ENCODE results near the gene DDX56. TPM values are rescaled to one million over a fixed set of nuclear protein-coding genes. Genes with fewer than 3 reads are reported as not detected.

The DDX56 gene
- total RNA-seq, result 89.9 and 96.1 TPM in 2 replicates

GRCh38 chr7:44573464-44574286 is at the start of gene DDX56:
DDX56 (minus strand) TSS chr7:44573908; CDS start chr7:44573895, 13 bp downstream.
- intact Hi-C loops (cut with micrococcal nuclease), result loop anchor here (1.0 to 2.0 kb wide), 9 partner anchors 9 to 537 kb away; partner anchors contain the start of genes NUDCD3, POLD2, PPIA and TBRG4

DNA sequence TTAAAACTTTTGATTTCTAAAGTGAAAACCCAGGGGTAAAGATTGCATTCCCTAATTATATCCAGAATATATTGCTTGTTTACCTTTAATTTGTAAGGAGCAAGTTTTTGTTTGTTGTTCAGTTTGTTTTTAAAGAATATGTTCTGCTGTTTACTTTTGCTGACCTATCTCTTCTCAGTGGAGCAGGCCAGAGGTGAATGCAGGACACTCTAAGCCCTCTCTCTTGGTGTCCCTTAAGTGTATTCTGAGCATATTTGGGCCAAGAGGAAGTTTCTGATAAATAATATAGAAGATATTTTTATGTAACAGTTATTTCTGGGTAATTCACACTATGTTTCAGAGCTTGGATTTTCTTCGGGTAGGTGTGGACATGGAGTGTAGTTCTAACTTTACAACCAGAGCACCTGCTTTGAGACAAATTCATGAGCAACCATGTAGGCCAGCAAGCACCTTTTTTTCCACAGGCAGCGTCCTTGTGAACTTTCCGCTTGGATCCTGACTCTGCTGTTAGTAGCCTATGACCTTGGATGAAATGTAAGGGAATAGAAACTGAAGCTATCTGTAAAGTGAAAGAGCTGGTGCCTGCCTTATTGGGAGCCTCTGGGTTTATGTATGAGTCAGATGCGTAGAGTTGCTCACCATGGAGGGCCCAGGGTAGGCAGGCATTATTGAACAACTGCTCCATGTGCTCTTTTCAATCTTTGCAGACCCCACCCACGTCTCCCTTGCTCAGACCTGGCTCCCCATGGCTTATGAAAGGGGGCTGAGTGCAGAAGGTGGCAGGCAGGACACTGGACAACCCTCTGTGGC is 48.8 kb upstream of the DDX56 start:
- intact Hi-C loops (cut with micrococcal nuclease), result loop anchor here (1.0 to 2.0 kb wide), 3 partner anchors 9 to 16 kb away; partner anchors contain the start of gene OGDH

DNA sequence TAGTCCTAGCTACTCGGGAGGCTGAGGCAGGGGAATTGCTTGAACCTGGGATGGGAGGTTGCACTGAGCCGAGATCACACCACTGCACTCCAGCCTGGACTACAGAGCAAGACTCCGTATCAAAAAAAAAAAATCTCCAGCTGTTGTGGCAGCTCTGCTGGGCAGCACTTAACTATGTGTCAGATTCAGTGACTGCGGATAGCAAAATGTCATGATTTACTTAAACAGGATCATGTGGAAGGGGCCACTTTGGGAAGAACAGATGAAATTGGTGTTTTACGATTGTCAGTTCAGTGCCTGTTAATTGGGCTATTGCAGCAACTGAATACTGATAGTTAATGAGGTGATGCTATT is 48.0 kb upstream of the DDX56 start:
- intact Hi-C loops (cut with micrococcal nuclease), result loop anchor here (1.0 to 2.0 kb wide), 3 partner anchors 10 to 17 kb away; partner anchors contain the start of gene OGDH

- intact Hi-C loops (cut with micrococcal nuclease), result no loop called here
Observed at GRCh38 chr7:44621034-44621749, 47.5 kb upstream of the DDX56 start.

- intact Hi-C loops (cut with micrococcal nuclease), result no loop called here
Observed at GRCh38 chr7:44618753-44619152, 45.0 kb upstream of the DDX56 start.

- intact Hi-C loops (cut with micrococcal nuclease), result no loop called here
Observed at GRCh38 chr7:44618045-44618444, 44.3 kb upstream of the DDX56 start.

- intact Hi-C loops (cut with micrococcal nuclease), result loop anchor here (1.0 kb wide), 2 partner anchors 10 to 21 kb away; no protein-coding TSS in a partner anchor
Observed at GRCh38 chr7:44617225-44617890, 43.6 kb upstream of the DDX56 start.

DNA sequence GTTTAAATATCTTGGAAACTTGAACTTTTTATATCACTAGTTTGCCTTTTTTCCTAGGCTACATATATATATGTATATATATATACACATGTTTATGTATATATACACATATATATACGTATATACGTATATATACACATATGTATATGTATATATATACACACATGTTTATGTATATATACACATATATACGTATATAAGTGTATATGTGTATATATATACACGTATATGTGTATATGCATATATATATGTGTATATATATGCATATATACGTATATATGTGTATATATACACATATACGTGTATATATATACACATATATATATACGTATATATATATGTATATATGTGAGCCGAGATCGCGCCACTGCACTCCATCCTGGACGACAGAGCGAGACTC is 42.8 kb upstream of the DDX56 start:
- intact Hi-C loops (cut with micrococcal nuclease), result no loop called here

DNA sequence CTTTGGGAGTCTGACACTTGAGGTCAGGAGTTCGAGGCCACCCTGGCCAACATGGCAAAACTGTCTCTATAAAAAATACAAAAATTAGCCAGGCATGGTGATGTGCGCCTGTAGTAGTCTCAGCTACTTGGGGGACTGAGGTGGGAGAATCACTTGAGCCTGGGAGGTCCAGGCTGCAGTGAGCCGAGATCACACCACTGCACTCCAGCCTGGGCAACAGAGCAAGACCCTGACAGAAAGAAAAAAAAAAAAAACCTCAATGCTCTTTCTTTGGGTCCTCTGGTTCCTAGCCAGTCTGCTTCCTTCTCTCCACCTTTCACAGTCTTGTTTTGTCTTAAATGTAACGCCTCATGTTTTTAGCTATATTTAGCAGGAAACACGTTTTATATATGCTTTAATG is 42.1 kb upstream of the DDX56 start:
- intact Hi-C loops (cut with micrococcal nuclease), result no loop called here

- intact Hi-C loops (cut with micrococcal nuclease), result no loop called here
Observed at GRCh38 chr7:44615149-44615611, 41.5 kb upstream of the DDX56 start.

DNA sequence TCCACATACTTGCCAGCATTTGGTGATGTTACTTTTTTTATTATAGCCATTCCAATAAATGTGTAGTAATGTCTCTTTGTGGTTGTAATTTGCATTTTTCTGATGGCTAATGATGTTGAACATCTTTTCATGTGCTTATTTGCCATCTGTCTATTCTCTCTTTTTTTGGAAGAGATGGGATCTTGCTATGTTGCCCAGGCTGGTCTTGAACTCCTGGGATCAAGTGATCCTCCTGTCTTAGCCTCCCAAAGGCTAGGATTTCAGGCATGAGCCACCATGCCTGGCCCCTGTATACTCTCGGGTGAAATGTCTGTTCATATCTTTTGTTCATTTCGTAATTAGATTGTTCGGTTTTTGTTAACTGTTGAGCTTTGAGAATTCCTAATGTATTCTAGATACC is 36.1 kb upstream of the DDX56 start:
- intact Hi-C loops (cut with micrococcal nuclease), result no loop called here

DNA sequence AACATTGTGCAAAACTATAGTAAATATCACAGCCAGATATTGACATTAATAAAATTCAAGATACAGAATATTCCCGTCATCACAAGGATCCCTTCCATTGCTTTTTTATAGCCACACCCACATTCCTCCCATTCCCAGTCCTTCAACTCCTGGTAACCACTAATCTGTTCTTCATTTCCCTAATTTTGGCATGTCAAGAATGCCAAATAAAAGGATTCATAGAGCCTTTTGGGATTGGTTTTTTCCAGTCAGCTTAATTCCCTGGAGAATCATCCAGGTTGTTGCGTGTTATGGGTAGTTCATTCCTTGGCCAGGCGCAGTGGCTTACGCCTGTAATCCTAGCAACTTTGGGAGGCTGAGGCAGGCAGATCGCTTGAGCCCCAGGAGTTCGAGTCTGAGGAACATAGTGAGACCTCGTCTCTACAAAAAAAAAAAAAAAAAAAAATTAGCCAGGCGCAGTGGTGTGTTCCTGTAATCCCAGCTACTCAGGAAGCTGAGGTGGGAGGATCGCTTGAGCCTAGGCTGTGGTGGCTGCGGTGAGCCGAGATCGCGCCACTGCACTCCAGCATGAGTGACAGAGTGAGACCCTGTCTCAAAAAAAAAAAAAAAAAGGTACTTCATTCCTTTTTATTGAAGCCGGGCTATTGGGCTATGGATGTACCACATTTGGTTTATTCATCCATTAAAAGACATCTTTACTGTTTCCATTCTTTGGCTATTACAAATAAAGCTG is 35.4 kb upstream of the DDX56 start:
- intact Hi-C loops (cut with micrococcal nuclease), result no loop called here

DNA sequence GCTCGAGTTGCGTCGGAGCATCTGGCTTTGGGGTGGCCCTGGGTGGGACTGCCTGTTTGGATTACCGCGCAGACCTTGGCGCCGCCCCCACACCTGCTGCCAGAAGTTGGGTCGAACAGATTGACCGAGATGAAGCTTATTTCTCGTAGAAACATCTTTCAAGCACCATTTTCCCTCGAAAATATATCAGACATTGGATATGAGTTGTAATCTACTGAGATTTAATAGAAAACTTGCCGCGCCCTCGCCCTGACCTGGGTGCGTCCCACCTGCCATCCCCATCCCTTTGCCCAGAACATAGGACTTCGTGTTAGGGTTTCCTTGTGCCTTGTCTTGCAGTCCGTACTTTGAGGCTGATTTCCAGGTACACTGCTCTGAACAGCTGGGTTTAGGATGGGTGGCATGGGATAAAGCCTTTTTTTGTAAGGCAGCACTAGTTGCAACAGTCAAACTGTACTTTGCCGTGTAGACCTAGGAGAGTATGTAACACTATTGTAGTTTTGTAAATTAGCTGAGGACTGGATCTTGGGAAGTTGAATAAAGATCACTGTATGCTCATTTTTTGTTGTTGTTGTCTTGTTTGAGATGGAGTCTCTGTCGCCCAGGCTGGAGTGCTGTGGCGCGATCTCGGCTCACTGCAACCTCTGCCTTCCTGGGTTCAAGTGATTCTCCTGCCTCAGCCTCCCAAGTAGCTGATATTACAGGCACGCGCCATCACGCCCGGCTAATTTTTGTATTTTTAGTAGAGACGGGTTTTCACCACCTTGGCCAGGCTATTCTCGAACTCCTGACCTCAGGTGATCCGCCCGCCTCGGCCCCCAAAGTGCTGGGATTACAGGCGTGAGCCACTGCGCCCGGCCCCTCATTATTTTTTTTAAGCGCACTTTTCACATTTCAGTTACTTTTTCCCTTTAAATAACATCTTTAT is 33.7 kb upstream of the DDX56 start:
- intact Hi-C loops (cut with micrococcal nuclease), result loop anchor here (1.0 to 2.0 kb wide), 3 partner anchors 10 to 371 kb away; partner anchors contain the start of gene MYO1G

GRCh38 chr7:44606341-44607140 is 32.8 kb upstream of the DDX56 start, which contains the start of gene OGDH:
OGDH (plus strand) TSS chr7:44606627; CDS start chr7:44624344, 17,717 bp downstream.
- intact Hi-C loops (cut with micrococcal nuclease), result loop anchor here (1.0 to 2.0 kb wide), 14 partner anchors 11 to 524 kb away; partner anchors contain the start of genes CCM2, H2AZ2, MYO1G and NUDCD3

- intact Hi-C loops (cut with micrococcal nuclease), result no loop called here
Observed at GRCh38 chr7:44604941-44605340, 31.2 kb upstream of the DDX56 start.

DNA sequence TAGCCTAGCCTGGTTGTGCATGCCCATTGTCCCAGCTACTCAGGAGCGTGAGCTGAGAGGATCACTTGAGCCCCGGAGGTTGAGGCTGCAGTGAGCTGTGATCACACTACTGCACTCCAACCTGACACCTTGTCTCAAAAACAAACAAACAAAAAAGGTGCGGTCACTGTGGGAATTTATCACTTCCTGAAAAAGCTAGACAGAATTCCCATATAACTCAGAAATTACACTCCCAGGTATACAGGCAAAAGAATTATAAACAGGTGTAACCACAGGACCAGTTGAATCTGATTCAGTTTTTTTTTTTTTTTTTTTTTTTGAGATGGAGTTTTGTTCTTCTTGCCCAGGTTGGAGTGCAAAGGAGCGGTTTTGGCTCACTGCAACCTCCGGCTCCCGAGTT is 29.5 kb upstream of the DDX56 start:
- intact Hi-C loops (cut with micrococcal nuclease), result no loop called here

- intact Hi-C loops (cut with micrococcal nuclease), result no loop called here
Observed at GRCh38 chr7:44602576-44602910, 28.8 kb upstream of the DDX56 start.

DNA sequence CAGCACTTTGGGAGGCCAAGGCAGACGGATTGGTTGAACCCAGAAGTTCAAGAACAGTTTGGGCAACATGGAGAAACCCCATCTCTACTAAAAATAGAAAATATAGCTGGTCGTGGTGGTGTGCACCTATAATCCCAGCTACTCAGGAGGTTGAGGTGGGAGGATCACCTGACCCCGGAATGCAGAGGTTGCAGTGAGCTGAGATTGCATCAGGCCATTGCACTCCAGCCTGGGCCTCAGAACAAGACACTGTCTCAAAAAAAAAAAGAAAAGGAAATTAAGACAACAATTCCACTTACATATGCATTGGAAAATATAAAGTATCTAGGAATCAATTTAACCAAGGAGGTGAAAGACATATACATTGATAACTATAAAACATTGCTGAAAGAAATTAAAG is 25.5 kb upstream of the DDX56 start:
- intact Hi-C loops (cut with micrococcal nuclease), result no loop called here
